GM12872 (cell line): Measurements from ENCODE around the gene SDK2.

Experiments used
- CTCF ChIP-seq: IDR thresholded peaks from 3 replicates; pipeline ENCODE4 v1.5.1; 2011; ENCODE audit warnings: low read depth, mild to moderate bottlenecking, low read length, moderate library complexity; ENCODE audit not compliant: insufficient read depth

The SDK2 gene

GRCh38 chr17:73551144-73551543 lies 93.1 kb downstream of the SDK2 start:
- no peak for TF ChIP-seq CTCF

- TF ChIP-seq CTCF, result no peak
Measured at GRCh38 chr17:73550556-73550955, 93.7 kb downstream of the SDK2 start.

- TF ChIP-seq CTCF, result no peak
Measured at GRCh38 chr17:73549841-73550430, 94.3 kb downstream of the SDK2 start.

- no peak for TF ChIP-seq CTCF
Measured at GRCh38 chr17:73548620-73549311, 95.5 kb downstream of the SDK2 start.

- TF ChIP-seq CTCF, result no peak
Measured at GRCh38 chr17:73547790-73548189, 96.5 kb downstream of the SDK2 start.

- no peak for TF ChIP-seq CTCF
Measured at GRCh38 chr17:73546770-73547536, 97.3 kb downstream of the SDK2 start.

- no peak for TF ChIP-seq CTCF
Measured at GRCh38 chr17:73546114-73546513, 98.1 kb downstream of the SDK2 start.
